Endodermal cell (in vitro differentiated cells): Measurements from ENCODE around the gene MIPOL1. TPM values are rescaled to one million over a fixed set of nuclear protein-coding genes. Genes with fewer than 3 reads are reported as not detected.

ENCODE experiments used
- DNase-seq: peaks from one replicate; pipeline ENCODE4 v3.0.0-alpha.2; 2017
- H3K27ac ChIP-seq: 2 replicates; pipeline ENCODE4 v1.5.1; 2013; ENCODE audit warnings: mild to moderate bottlenecking, low read depth, low read length, moderate library complexity
- H3K27me3 ChIP-seq: 2 replicates; pipeline ENCODE4 v1.6.1; 2013; ENCODE audit warnings: mild to moderate bottlenecking, low read length, moderate library complexity; ENCODE audit not compliant: insufficient read depth, control insufficient read depth, poor library complexity, severe bottlenecking
- H3K36me3 ChIP-seq: 2 replicates; pipeline ENCODE4 v1.7.0; 2013; ENCODE audit warnings: mild to moderate bottlenecking, low read length, moderate library complexity; ENCODE audit not compliant: control insufficient read depth, insufficient read depth
- H3K4me1 ChIP-seq: one replicate; pipeline ENCODE4 v1.7.0; 2013; ENCODE audit warnings: low read length; ENCODE audit not compliant: control insufficient read depth, insufficient read depth
- H3K4me3 ChIP-seq: 2 replicates; pipeline ENCODE4 v1.5.1; 2013; ENCODE audit warnings: mild to moderate bottlenecking, low read length, moderate library complexity
- H3K9ac ChIP-seq: 2 replicates; pipeline ENCODE4 v1.6.1; 2013; ENCODE audit warnings: mild to moderate bottlenecking, low read length, moderate library complexity; ENCODE audit not compliant: poor library complexity, severe bottlenecking; ENCODE audit errors: extremely low read depth
- H3K9me3 ChIP-seq: 2 replicates; pipeline ENCODE4 v1.6.1; 2013; ENCODE audit warnings: mild to moderate bottlenecking, low read length, moderate library complexity; ENCODE audit not compliant: control insufficient read depth
- H3K27ac Mint-ChIP-seq: 2 replicates; pipeline ENCODE4 v1.8.0; 2020; ENCODE audit warnings: mixed read lengths
- H3K27me3 Mint-ChIP-seq: 2 replicates; pipeline ENCODE4 v1.8.0; 2021; ENCODE audit warnings: mild to moderate bottlenecking, mixed read lengths; ENCODE audit not compliant: insufficient read depth
- H3K36me3 Mint-ChIP-seq: 2 replicates; pipeline ENCODE4 v1.8.0; 2020; ENCODE audit warnings: low read depth, mixed read lengths
- H3K4me1 Mint-ChIP-seq: 2 replicates; pipeline ENCODE4 v1.8.0; 2020; ENCODE audit warnings: mixed read lengths
- H3K4me3 Mint-ChIP-seq: 2 replicates; pipeline ENCODE4 v1.8.0; 2020; ENCODE audit warnings: mild to moderate bottlenecking, moderate library complexity, mixed read lengths
- H3K9me3 Mint-ChIP-seq: 2 replicates; pipeline ENCODE4 v1.8.0; 2020; ENCODE audit warnings: mild to moderate bottlenecking, mixed read lengths
- WGBS, 2 experiments: methylation state at CpG; one replicate each; pipeline versions ENCODE4 v1.1.5 to v1.1.7; 2013; ENCODE audit warnings: missing lambda C conversion rate in 2 of 2, mixed read lengths in 1 of 2; ENCODE audit not compliant: insufficient coverage in 1 of 2, insufficient read length in 1 of 2; 5-methylcytosine and 5-hydroxymethylcytosine counted together
- total RNA-seq, 2 donors: library from RNA; stranded (reverse); fragmentation: NEBNext Ultra II Directional in 1 of 2; extraction: Animal tissue kit (Norgen Biotek cat#: 25700) in 1 of 2; gene quantifications; 2 replicates in 1 of 2; 3 replicates in 1 of 2; pipeline ENCODE4 v1.2.1, GENCODE V29; 2021
- TF ChIP-seq, protein P1 (sequence below): fragments of 200-600 bp; sonication (generic); conservative IDR thresholded peaks from 2 replicates; pipeline ENCODE4 v1.5.0; 2021; ENCODE audit warnings: antibody characterized with exemption, mild to moderate bottlenecking

MIPOL1 gene
- total RNA-seq, 2 donors from 2014 or later = 22.0 to 28.5 TPM

DNA sequence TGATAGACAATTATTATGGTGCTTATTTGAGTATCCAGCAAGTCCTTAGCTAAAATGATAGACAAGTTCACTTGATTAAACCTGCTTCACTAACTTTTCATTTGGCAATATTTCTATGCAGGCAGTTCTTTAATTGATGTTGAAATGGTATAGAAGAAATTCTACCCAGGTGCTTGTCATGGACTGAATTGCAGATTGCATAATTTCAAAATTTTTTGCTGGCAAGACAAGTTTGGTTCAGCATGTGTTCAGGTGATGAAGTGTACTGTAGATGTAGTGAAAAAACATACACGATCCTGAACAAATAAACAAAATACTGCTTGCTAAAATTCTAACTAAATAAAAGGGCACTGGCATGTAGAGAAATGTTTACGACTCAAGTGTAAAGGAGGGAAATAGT is 208.4 kb downstream of the MIPOL1 start:
- Mint-ChIP-seq H3K36me3 (no peaks in the 10 kb centered on the region), H3K27ac (no peak overlapping the region), H3K4me1 (peaks cover 30% of the 10 kb centered on the region), H3K4me3 (no peak overlapping the region), H3K9me3 (no peaks in the 10 kb centered on the region), H3K27me3 (no peaks in the 10 kb centered on the region)
- no peak overlapping the region for H3K9ac ChIP-seq
- H3K4me1 ChIP-seq = peaks cover 5% of the 10 kb centered on the region
- H3K27ac ChIP-seq = no peak overlapping the region
- DNase-seq = no peak
- TF ChIP-seq, protein P1, sequence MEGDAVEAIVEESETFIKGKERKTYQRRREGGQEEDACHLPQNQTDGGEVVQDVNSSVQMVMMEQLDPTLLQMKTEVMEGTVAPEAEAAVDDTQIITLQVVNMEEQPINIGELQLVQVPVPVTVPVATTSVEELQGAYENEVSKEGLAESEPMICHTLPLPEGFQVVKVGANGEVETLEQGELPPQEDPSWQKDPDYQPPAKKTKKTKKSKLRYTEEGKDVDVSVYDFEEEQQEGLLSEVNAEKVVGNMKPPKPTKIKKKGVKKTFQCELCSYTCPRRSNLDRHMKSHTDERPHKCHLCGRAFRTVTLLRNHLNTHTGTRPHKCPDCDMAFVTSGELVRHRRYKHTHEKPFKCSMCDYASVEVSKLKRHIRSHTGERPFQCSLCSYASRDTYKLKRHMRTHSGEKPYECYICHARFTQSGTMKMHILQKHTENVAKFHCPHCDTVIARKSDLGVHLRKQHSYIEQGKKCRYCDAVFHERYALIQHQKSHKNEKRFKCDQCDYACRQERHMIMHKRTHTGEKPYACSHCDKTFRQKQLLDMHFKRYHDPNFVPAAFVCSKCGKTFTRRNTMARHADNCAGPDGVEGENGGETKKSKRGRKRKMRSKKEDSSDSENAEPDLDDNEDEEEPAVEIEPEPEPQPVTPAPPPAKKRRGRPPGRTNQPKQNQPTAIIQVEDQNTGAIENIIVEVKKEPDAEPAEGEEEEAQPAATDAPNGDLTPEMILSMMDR = no peak
- no peaks in the 10 kb centered on the region for H3K27me3 ChIP-seq
- H3K9me3 ChIP-seq = peaks cover 4% of the 10 kb centered on the region
- H3K36me3 ChIP-seq = no peaks in the 10 kb centered on the region
- 98 to 100% methylated on average over 2 of the region's 2 CpGs for WGBS, 2 experiments
- H3K4me3 ChIP-seq = no peak overlapping the region

DNA sequence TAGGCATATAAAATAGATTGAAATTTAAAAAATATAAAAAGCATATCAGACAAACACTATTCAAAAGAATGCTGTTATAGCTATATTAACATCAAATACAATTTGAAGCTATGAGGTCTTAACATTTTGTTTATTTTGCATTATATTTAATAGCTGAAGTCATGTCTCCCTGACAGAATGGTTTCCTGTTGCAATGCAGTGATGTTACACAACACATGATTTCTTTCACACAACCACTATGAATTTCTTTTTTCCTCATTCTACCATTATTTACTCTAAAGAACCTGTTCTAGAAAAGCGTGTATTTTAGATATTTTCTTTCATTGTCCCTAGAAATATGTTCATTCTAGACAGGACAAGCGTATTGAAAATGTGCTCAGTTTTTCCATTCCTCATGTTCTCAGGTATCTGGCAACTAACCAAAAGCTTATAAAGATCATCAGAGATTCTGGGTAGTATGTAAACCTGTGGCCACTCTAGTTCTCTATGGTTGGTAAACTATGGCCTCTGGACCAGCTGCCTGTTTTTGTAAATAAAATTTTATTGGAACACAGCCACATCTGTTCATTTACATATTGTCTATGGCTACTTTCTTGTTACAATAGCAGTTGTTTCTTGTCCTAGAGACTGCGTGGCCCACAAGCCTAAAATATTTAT is 213.5 kb downstream of the MIPOL1 start:
- Histone ChIP-seq H3K9me3 (no peaks in the 10 kb centered on the region), H3K36me3 (no peaks in the 10 kb centered on the region), H3K4me3 (no peak overlapping the region), H3K4me1 (peaks cover 2% of the 10 kb centered on the region), H3K27ac (no peak overlapping the region), H3K9ac (no peak overlapping the region), H3K27me3 (no peaks in the 10 kb centered on the region)
- H3K36me3 Mint-ChIP-seq = no peaks in the 10 kb centered on the region
- no peak for DNase-seq
- H3K4me3 Mint-ChIP-seq = no peak overlapping the region
- WGBS, 2 experiments = 98 to 100% methylated on average over 2 to 3 of the region's 3 CpGs
- H3K9me3 Mint-ChIP-seq = no peaks in the 10 kb centered on the region
- H3K27me3 Mint-ChIP-seq = no peaks in the 10 kb centered on the region
- TF ChIP-seq, protein P1 = no peak
- no peak overlapping the region for H3K27ac Mint-ChIP-seq
- H3K4me1 Mint-ChIP-seq = peaks cover 3% of the 10 kb centered on the region

DNA sequence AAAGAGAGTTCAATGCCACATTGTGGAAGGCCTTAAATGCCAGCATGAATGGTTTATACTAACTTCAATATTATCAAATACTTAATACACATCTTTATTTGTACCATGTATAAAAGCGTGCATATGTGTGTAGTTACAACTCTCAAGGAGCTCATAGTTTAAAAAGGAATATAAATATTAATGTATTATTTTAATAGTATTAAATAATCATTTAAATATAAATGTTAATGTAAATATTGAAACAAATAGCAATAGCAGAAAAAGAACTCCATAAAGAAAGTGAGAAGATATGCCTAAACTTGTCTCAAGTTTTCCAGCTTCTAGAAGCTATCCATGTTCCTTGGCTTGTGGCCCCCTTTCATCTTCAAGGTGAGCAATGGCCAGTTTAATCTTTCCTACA is 215.3 kb downstream of the MIPOL1 start:
- H3K27ac Mint-ChIP-seq = no peak overlapping the region
- no peak overlapping the region for H3K4me3 Mint-ChIP-seq
- no peak overlapping the region for H3K9ac ChIP-seq
- DNase-seq = no peak
- no peaks in the 10 kb centered on the region for H3K27me3 ChIP-seq
- no peaks in the 10 kb centered on the region for H3K4me1 Mint-ChIP-seq
- no peaks in the 10 kb centered on the region for H3K9me3 Mint-ChIP-seq
- TF ChIP-seq, protein P1 = no peak
- no peaks in the 10 kb centered on the region for H3K36me3 Mint-ChIP-seq
- no peaks in the 10 kb centered on the region for H3K27me3 Mint-ChIP-seq
- no peak overlapping the region for H3K27ac ChIP-seq
- no peaks in the 10 kb centered on the region for H3K36me3 ChIP-seq
- peaks cover 2% of the 10 kb centered on the region for H3K4me1 ChIP-seq
- no CpG with 5 or more reads among the region's 1 CpG for WGBS, 2 experiments
- H3K4me3 ChIP-seq = no peak overlapping the region
- H3K9me3 ChIP-seq = no peaks in the 10 kb centered on the region
